ENCODE data around the gene PROSER3. TPM values are rescaled to one million over a fixed set of nuclear protein-coding genes. Genes with fewer than 3 reads are reported as not detected.

Gene PROSER3
- total and polyA plus RNA-seq, 9 of the 15 experiments (the other 6 are each of a cell fraction or from before 2014, with no cell fraction given): 1.0 to 39.5 (median 5.1) TPM

DNA sequence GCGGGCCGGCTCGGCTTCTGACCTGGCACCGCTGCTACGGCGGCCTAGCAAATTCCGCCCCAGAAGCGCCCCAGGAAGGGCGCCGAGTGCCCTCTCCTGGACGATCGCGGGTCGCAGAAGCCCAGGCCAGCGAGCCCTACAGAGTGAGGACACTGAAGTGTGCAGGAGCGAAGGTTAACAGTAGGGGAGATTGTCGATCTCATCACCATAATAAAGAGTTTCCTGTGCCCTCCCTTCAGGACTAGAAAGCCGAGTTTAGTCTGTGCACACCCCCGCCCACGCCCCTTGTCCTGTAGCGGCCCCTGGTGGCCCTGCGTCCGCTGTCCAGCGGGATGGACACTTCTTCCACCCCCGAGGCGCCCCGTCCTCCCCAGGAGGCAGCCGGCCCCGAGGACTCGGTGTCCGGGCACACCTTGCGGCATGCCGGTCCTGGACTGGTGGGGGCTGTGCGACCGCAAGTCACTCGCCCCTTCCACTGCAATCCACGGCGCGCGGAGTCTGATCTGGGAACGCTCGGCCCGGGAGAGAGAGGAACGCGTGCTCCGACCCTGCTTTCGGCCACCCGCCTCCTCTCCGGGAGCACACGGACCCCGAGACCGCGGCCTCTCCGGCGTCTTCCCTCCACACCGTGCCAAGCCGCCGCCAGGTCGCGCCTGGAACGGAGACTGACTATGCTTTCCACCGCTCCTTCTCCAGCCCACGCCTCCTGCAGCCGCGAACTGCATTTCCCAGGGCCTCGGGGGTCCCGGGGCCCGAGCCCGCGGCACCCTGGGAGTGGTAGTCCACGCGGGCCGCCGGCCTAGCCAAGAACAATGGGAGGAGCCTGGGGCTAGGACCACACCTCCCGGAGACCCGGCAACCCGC, 40.9 kb upstream of the PROSER3 start (continued):
- TF ChIP-seq, protein P1, sequence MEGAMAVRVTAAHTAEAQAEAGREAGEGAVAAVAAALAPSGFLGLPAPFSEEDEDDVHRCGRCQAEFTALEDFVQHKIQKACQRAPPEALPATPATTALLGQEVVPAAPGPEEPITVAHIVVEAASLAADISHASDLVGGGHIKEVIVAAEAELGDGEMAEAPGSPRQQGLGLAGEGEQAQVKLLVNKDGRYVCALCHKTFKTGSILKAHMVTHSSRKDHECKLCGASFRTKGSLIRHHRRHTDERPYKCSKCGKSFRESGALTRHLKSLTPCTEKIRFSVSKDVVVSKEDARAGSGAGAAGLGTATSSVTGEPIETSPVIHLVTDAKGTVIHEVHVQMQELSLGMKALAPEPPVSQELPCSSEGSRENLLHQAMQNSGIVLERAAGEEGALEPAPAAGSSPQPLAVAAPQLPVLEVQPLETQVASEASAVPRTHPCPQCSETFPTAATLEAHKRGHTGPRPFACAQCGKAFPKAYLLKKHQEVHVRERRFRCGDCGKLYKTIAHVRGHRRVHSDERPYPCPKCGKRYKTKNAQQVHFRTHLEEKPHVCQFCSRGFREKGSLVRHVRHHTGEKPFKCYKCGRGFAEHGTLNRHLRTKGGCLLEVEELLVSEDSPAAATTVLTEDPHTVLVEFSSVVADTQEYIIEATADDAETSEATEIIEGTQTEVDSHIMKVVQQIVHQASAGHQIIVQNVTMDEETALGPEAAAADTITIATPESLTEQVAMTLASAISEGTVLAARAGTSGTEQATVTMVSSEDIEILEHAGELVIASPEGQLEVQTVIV (CRISPR knock-in tag; IDR thresholded peaks at IDR 0.05; ENCODE audit: borderline replicate concordance): no peak
- 0 out of 2 replicates have a peak, but pooled peaks have one; percentile 16 for TF ChIP-seq SMAD4 (CRISPR knock-in tag; conservative IDR thresholded peaks at IDR 0.05)
- TF ChIP-seq NR1H2 (CRISPR knock-in tag; IDR thresholded peaks at IDR 0.05): no peak
- TF ChIP-seq TEAD2 (tag; IDR thresholded peaks at IDR 0.05): no peak
- TF ChIP-seq RNF2 (IDR thresholded peaks at IDR 0.05): no peak
- TF ChIP-seq XRCC3 (IDR thresholded peaks at IDR 0.05): no peak
- no peak for TF ChIP-seq ZNF311 (CRISPR knock-in tag; IDR thresholded peaks at IDR 0.05)
- TF ChIP-seq CREB3 (tag; conservative IDR thresholded peaks at IDR 0.05; ENCODE audit: low read depth): no peak
- TF ChIP-seq RBM22 (IDR thresholded peaks at IDR 0.05; ENCODE audit: low read depth, low read length, poor library complexity, severe bottlenecking): no peak
- no peak for TF ChIP-seq BCL6 (CRISPR knock-in tag; IDR thresholded peaks at IDR 0.05)
- TF ChIP-seq GTF2A2 (tag; IDR thresholded peaks at IDR 0.05): no peak
- no peak for TF ChIP-seq ZNF395 (CRISPR knock-in tag; IDR thresholded peaks at IDR 0.05)
- TF ChIP-seq AFF1 (IDR thresholded peaks at IDR 0.05; ENCODE audit: low read depth in 1 of 2, partially characterized antibody in 2 of 2): peak in 1 of 2 experiments; percentile 98
- TF ChIP-seq HLTF (IDR thresholded peaks at IDR 0.05): no peak
- no peak for TF ChIP-seq BRF2 (IDR thresholded peaks at IDR 0.05; ENCODE audit: borderline replicate concordance, insufficient read depth, insufficient read length)
- TF ChIP-seq ZNF696 (CRISPR knock-in tag; conservative IDR thresholded peaks at IDR 0.05): no peak
- no peak for TF ChIP-seq ZNF23 (CRISPR knock-in tag; IDR thresholded peaks at IDR 0.05)

All from K562 (cell line).